ENCODE data around the gene SLC37A1. TPM values are rescaled to one million over a fixed set of nuclear protein-coding genes. Genes with fewer than 3 reads are reported as not detected.
A peak's percentile ranks its signal among the peaks of the same experiment; 100 is the strongest.

SLC37A1 gene
- total and polyA plus RNA-seq, 9 of the 15 experiments (the other 6 are each of a cell fraction or from before 2014, with no cell fraction given): 0.06 to 3.4 (median 0.40) TPM

DNA sequence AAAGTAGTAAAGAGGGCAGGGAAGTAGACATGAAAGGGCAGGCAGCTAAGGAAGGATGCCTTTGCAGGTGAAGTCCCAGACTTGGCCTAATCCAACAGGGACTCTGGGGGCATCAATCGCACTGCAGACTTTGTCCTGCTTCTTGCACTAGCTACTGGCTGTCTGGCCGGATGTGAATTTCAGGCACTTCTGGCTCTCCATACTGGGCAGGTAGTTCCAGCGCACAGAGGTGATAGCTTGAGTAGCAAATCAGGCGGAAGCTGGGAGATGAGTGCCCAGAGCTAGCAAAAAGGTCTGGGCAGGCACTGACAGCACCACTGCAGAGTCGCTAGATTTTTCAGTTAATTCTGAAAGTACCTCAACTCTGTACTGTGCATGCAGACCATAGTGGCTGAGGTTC is 18.6 kb upstream of the SLC37A1 start:
- Histone ChIP-seq H3K4me2 (ENCODE audit: insufficient read depth, low read length) (no peak overlapping the region), H3K79me2 (ENCODE audit: control insufficient read depth, insufficient read depth, low read length) (no peaks in the 10 kb centered on the region), H3K4me1 (replicated peaks in 1 of 2; ENCODE audit: control insufficient read depth in 2 of 2, insufficient read depth in 2 of 2, low read length in 2 of 2) (peaks cover 15 to 20% of the 10 kb centered on the region in 2 experiments; a peak in 4 of 5 replicates), H3K9me3 (replicated peaks; ENCODE audit: control insufficient read depth, insufficient read depth, low read depth, low read length) (no peaks in the 10 kb centered on the region), H4K20me1 (replicated peaks; ENCODE audit: control insufficient read depth, insufficient read depth, low read length) (no peaks in the 10 kb centered on the region), H3K36me3 (ENCODE audit: control insufficient read depth, insufficient read depth, low read length) (no peaks in the 10 kb centered on the region), H3K9ac (ENCODE audit: insufficient read depth in 1 of 2, low read depth in 2 of 2, low read length in 2 of 2) (no peak overlapping the region), H2AFZ (ENCODE audit: low read depth, low read length) (no peak overlapping the region), H3K27ac (ENCODE audit: extremely low read depth, low read depth, low read length) (no peak overlapping the region), H3K4me3 (no peak overlapping the region), H3K27me3 (ENCODE audit: control insufficient read depth in 2 of 2, insufficient read depth in 2 of 2, low read length in 2 of 2) (peaks cover 23 to 31% of the 10 kb centered on the region in 2 experiments), H3K9me1 (ENCODE audit: control insufficient read depth, insufficient read depth, low read length) (no peaks in the 10 kb centered on the region)
- FAIRE-seq (no peak), ATAC-seq (no peak), DNase-seq (ENCODE audit: extremely low read depth in 1 of 4, low spot score in 3 of 4) (no peak)
- in situ Hi-C loops (cut with MboI): no loop called here
- ChIA-PET POLR2A (interaction anchor here (0.6 to 1.8 kb wide), 2 partner anchors 13 to 29 kb away, joined by 4 to 7 read pairs; no protein-coding TSS in a partner anchor), CTCF (ENCODE audit: low intra/inter-chr PET ratio) (no interaction called here)
- 14% methylated on average over 5 of the region's 5 CpGs for WGBS (ENCODE audit: insufficient coverage, low coverage, missing lambda C conversion rate)
- no peak for TF ChIP-seq ZKSCAN3 (CRISPR knock-in tag; IDR thresholded peaks at IDR 0.05)
- no peak for TF ChIP-seq CHD4 (IDR thresholded peaks at IDR 0.05; ENCODE audit: insufficient read depth, insufficient replicate concordance, low read depth, low read length, poor library complexity, severe bottlenecking)
- intact Hi-C loops (cut with micrococcal nuclease): loop anchor here (5.0 kb wide), 1 partner anchor 483 kb away; the partner anchor contains the start of gene ZBTB21
- no TSS peak for BruUV-seq (replicated peaks)

DNA sequence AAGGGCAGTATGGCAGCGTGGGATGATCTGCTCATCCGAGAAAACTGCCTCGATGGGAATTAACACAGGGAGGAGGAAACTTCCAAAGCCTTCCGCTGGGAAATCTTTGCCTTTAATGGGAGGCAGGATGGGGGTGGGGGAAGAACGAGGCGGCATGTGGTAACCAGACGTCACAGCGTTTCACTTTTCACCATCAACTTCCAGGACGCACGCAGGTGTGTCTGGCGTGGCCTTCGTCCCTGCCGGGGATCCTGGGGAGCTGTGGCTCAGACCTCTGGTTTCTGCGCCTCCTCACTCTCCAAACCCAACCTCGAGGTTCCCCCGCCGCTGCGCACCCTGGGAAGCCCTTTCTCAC is 17.9 kb upstream of the SLC37A1 start:
- WGBS (ENCODE audit: insufficient coverage, low coverage, missing lambda C conversion rate): 2% methylated on average over 18 of the region's 18 CpGs
- Histone ChIP-seq H3K4me3 (peak overlapping the region; percentile 44), H3K9me3 (replicated peaks; ENCODE audit: control insufficient read depth, insufficient read depth, low read depth, low read length) (no peaks in the 10 kb centered on the region), H3K4me2 (ENCODE audit: insufficient read depth, low read length) (peak overlapping the region; percentile 82), H3K4me1 (replicated peaks in 1 of 2; ENCODE audit: control insufficient read depth in 2 of 2, insufficient read depth in 2 of 2, low read length in 2 of 2) (peaks cover 15 to 17% of the 10 kb centered on the region in 2 experiments; a peak in 4 of 5 replicates), H3K36me3 (ENCODE audit: control insufficient read depth, insufficient read depth, low read length) (no peaks in the 10 kb centered on the region), H3K79me2 (ENCODE audit: control insufficient read depth, insufficient read depth, low read length) (no peaks in the 10 kb centered on the region), H3K27ac (ENCODE audit: extremely low read depth, low read depth, low read length) (no peak overlapping the region), H3K9me1 (ENCODE audit: control insufficient read depth, insufficient read depth, low read length) (no peaks in the 10 kb centered on the region), H2AFZ (ENCODE audit: low read depth, low read length) (peak overlapping the region; percentile 73), H4K20me1 (replicated peaks; ENCODE audit: control insufficient read depth, insufficient read depth, low read length) (no peaks in the 10 kb centered on the region), H3K27me3 (ENCODE audit: control insufficient read depth in 2 of 2, insufficient read depth in 2 of 2, low read length in 2 of 2) (peaks cover 23 to 31% of the 10 kb centered on the region in 2 experiments), H3K9ac (ENCODE audit: insufficient read depth in 1 of 2, low read depth in 2 of 2, low read length in 2 of 2) (peak overlapping the region in 1 of 2 experiments; percentile 68; a peak in 2 of 4 replicates)
- in situ Hi-C loops (cut with MboI): no loop called here
- CTCF ChIA-PET (ENCODE audit: low intra/inter-chr PET ratio): interaction anchor here (0.6 kb wide), 1 partner anchor 247 kb away, joined by 3 read pairs; no protein-coding TSS in a partner anchor
- ATAC-seq (no peak), DNase-seq (ENCODE audit: extremely low read depth in 1 of 4, low spot score in 3 of 4) (no peak), FAIRE-seq (no peak)
- POLR2A ChIA-PET: interaction anchor here (0.6 to 1.8 kb wide), 4 partner anchors 8 to 286 kb away, joined by 3 to 7 read pairs (median 4); no protein-coding TSS in a partner anchor
- BruUV-seq (replicated peaks): no TSS peak
- intact Hi-C loops (cut with micrococcal nuclease): loop anchor here (5.0 kb wide), 1 partner anchor 483 kb away; the partner anchor contains the start of gene ZBTB21
- TF ChIP-seq LCOR (CRISPR knock-in tag; IDR thresholded peaks at IDR 0.05) (no peak), NR0B1 (IDR thresholded peaks at IDR 0.05; ENCODE audit: partially characterized antibody) (no peak), RNF2 (IDR thresholded peaks at IDR 0.05) (no peak), KDM1A (IDR thresholded peaks at IDR 0.05) (no peak)

All from K562 (cell line).